GM23338 (cell line): ENCODE results near the gene CFHR3. TPM values are rescaled to one million over a fixed set of nuclear protein-coding genes. Genes with fewer than 3 reads are reported as not detected.
"Not testable (repeated sequence)": the region's sequence is repeated elsewhere in the genome, so short reads cannot be mapped to it uniquely, and the experiment has no call there.

ENCODE experiments used
- ATAC-seq: fragments of 200-7000 bp; cut with Tn5 transposase; 3 replicates; pipeline ENCODE4 v1.9.1; 2020
- DNase-seq: peaks from one replicate; pipeline ENCODE4 v3.0.0-alpha.2; 2015; ENCODE audit warnings: low spot score
- H2AFZ ChIP-seq: fragments of 200-600 bp; sonication (generic); 2 replicates; pipeline ENCODE4 v1.8.0; 2016; ENCODE audit warnings: antibody characterized with exemption, mild to moderate bottlenecking, moderate library complexity
- H3F3A ChIP-seq: fragments of 200-600 bp; sonication (generic); replicated peaks from 2 replicates; pipeline ENCODE4 v1.8.0; 2017; ENCODE audit warnings: antibody characterized with exemption, mixed run types, low read depth
- H3K27ac ChIP-seq: fragments of 200-600 bp; sonication (generic); 2 replicates; pipeline ENCODE4 v1.6.1; 2016; ENCODE audit warnings: low read depth
- H3K27me3 ChIP-seq: fragments of 200-600 bp; sonication (generic); 2 replicates; pipeline ENCODE4 v1.8.0; 2016; ENCODE audit warnings: mild to moderate bottlenecking, mixed run types, moderate library complexity; ENCODE audit not compliant: insufficient read depth
- H3K36me3 ChIP-seq: fragments of 200-600 bp; sonication (generic); 2 replicates; pipeline ENCODE4 v1.8.0; 2016; ENCODE audit warnings: mild to moderate bottlenecking; ENCODE audit not compliant: insufficient read depth
- H3K4me1 ChIP-seq: fragments of 200-600 bp; sonication (generic); 2 replicates; pipeline ENCODE4 v1.8.0; 2016; ENCODE audit warnings: mild to moderate bottlenecking, moderate library complexity; ENCODE audit not compliant: insufficient read depth
- H3K4me2 ChIP-seq: fragments of 200-600 bp; sonication (generic); 2 replicates; pipeline ENCODE4 v1.7.1; 2017; ENCODE audit warnings: mixed run types
- H3K4me3 ChIP-seq: fragments of 200-600 bp; sonication (generic); 2 replicates; pipeline ENCODE4 v1.6.1; 2016; ENCODE audit warnings: mixed run types
- H3K79me2 ChIP-seq: fragments of 200-600 bp; sonication (generic); replicated peaks from 2 replicates; pipeline ENCODE4 v1.8.0; 2017; ENCODE audit warnings: mild to moderate bottlenecking; ENCODE audit not compliant: insufficient read depth
- H3K9me2 ChIP-seq: fragments of 200-600 bp; sonication (generic); 2 replicates; pipeline ENCODE4 v1.8.0; 2017; ENCODE audit not compliant: insufficient read depth
- H4K20me1 ChIP-seq: fragments of 200-600 bp; sonication (generic); replicated peaks from 2 replicates; pipeline ENCODE4 v1.8.0; 2017; ENCODE audit warnings: mild to moderate bottlenecking; ENCODE audit not compliant: insufficient read depth
- H3K27ac Mint-ChIP-seq: 2 replicates; pipeline ENCODE4 v1.8.0; 2020; ENCODE audit warnings: inconsistent platforms, mild to moderate bottlenecking, moderate library complexity, mixed read lengths
- H3K27me3 Mint-ChIP-seq: 3 replicates; pipeline ENCODE4 v1.8.0; 2022; ENCODE audit warnings: low read depth, mild to moderate bottlenecking, moderate library complexity, mixed read lengths, inconsistent platforms; ENCODE audit not compliant: insufficient read depth, poor library complexity
- H3K36me3 Mint-ChIP-seq: 3 replicates; pipeline ENCODE4 v1.8.0; 2021; ENCODE audit warnings: low read depth, mild to moderate bottlenecking, inconsistent platforms, moderate library complexity, mixed read lengths
- H3K4me1 Mint-ChIP-seq: 3 replicates; pipeline ENCODE4 v1.8.0; 2020; ENCODE audit warnings: mild to moderate bottlenecking, inconsistent platforms, mixed read lengths
- H3K4me3 Mint-ChIP-seq: 3 replicates; pipeline ENCODE4 v1.8.0; 2021; ENCODE audit warnings: moderate library complexity, mild to moderate bottlenecking, inconsistent platforms, mixed read lengths
- H3K9me3 Mint-ChIP-seq: 3 replicates; pipeline ENCODE4 v1.8.0; 2020; ENCODE audit warnings: moderate library complexity, mild to moderate bottlenecking, inconsistent platforms, mixed read lengths
- polyA plus RNA-seq: library from polyadenylated mRNA; unstranded; fragments of >200 nt; fragmentation: Nextera tagmentation; extraction: Ambion mirVana; gene quantifications from 2 replicates; pipeline ENCODE4 v1.2.1, GENCODE V29; 2016
- total RNA-seq: library from RNA; depleted of rRNA; stranded (reverse); fragments of >200 nt; shearing (Covaris generic); gene quantifications from 2 replicates; pipeline ENCODE4 v1.2.3, GENCODE V29; 2014; rRNA removed
- TF ChIP-seq, protein P1 (sequence below), 2 experiments: fragments of 200-600 bp in 1 of 2; sonication (generic) in 1 of 2; conservative IDR thresholded peaks; 2 replicates each; pipeline versions ENCODE4 v1.5.1 to v1.6.1; 2016 to 2017; ENCODE audit warnings: antibody characterized with exemption in 2 of 2, low read depth in 2 of 2, mild to moderate bottlenecking in 2 of 2, moderate library complexity in 1 of 2

The CFHR3 gene
- total and polyA plus RNA-seq, 2 experiments from 2014 or later: 0.17 to 2.2 TPM

GRCh38 chr1:196817442-196817841 lies 42.8 kb downstream of the CFHR3 start:
- H3K27ac Mint-ChIP-seq, H3K27me3 ChIP-seq, H4K20me1 ChIP-seq, H3K79me2 ChIP-seq, H3K36me3 ChIP-seq, H3K27ac ChIP-seq, H3K4me1 ChIP-seq, H3K4me2 ChIP-seq, H3K4me3 ChIP-seq, H3K9me2 ChIP-seq, H3K4me3 Mint-ChIP-seq, H3F3A ChIP-seq, H3K27me3 Mint-ChIP-seq, H3K4me1 Mint-ChIP-seq, H3K36me3 Mint-ChIP-seq, H3K9me3 Mint-ChIP-seq: not testable (repeated sequence)
- ATAC-seq (peak; percentile 42; the same call in 2 of the 3 replicates), DNase-seq (peak; percentile 40)
- H2AFZ ChIP-seq: peak overlapping the region; percentile 78

- ATAC-seq, H3K4me1 Mint-ChIP-seq, DNase-seq, H3K27ac Mint-ChIP-seq, H3K36me3 ChIP-seq, H3K27ac ChIP-seq, H3K27me3 ChIP-seq, H3K4me3 ChIP-seq, H3K79me2 ChIP-seq, H3K9me2 ChIP-seq, H3K4me1 ChIP-seq, H3K36me3 Mint-ChIP-seq, H4K20me1 ChIP-seq, H3F3A ChIP-seq, H3K4me3 Mint-ChIP-seq, H3K27me3 Mint-ChIP-seq, H3K4me2 ChIP-seq, H2AFZ ChIP-seq, H3K9me3 Mint-ChIP-seq: not testable (repeated sequence)
These were observed 44.9 kb downstream of the CFHR3 start, which contains the start of gene CFHR1 for GRCh38 chr1:196819531-196819930. TSS of gene CFHR1 (plus strand) at chr1:196819731. CDS start at chr1:196819845, 114 bp downstream.

DNA sequence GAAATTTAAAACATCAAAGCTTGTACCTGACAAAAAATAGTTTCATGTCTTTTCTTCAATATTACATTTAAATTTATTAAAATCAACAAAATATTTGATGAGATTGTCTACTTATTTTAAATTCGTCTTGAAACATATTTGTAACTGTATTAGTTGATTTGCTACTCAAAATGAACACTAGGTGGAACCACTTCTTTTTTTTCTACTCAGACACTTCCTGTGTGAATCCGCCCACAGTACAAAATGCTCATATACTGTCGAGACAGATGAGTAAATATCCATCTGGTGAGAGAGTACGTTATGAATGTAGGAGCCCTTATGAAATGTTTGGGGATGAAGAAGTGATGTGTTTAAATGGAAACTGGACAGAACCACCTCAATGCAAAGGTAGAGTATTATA lies 53.2 kb downstream of the CFHR3 start:
- H3K79me2 ChIP-seq, H4K20me1 ChIP-seq, H3K4me3 ChIP-seq, H3K36me3 Mint-ChIP-seq, H3K27me3 Mint-ChIP-seq, H3K4me3 Mint-ChIP-seq, H3K4me2 ChIP-seq, H3K9me3 Mint-ChIP-seq, H2AFZ ChIP-seq, H3K27me3 ChIP-seq, H3K4me1 Mint-ChIP-seq, H3K36me3 ChIP-seq, H3K27ac Mint-ChIP-seq, H3F3A ChIP-seq, H3K9me2 ChIP-seq, H3K27ac ChIP-seq, H3K4me1 ChIP-seq: not testable (repeated sequence)
- peak; percentile 55 for DNase-seq
- TF ChIP-seq, protein P1, sequence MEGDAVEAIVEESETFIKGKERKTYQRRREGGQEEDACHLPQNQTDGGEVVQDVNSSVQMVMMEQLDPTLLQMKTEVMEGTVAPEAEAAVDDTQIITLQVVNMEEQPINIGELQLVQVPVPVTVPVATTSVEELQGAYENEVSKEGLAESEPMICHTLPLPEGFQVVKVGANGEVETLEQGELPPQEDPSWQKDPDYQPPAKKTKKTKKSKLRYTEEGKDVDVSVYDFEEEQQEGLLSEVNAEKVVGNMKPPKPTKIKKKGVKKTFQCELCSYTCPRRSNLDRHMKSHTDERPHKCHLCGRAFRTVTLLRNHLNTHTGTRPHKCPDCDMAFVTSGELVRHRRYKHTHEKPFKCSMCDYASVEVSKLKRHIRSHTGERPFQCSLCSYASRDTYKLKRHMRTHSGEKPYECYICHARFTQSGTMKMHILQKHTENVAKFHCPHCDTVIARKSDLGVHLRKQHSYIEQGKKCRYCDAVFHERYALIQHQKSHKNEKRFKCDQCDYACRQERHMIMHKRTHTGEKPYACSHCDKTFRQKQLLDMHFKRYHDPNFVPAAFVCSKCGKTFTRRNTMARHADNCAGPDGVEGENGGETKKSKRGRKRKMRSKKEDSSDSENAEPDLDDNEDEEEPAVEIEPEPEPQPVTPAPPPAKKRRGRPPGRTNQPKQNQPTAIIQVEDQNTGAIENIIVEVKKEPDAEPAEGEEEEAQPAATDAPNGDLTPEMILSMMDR (conservative IDR thresholded peaks at IDR 0.05; ENCODE audit: low read depth in 2 of 2): peak; percentile 54 to 66
- ATAC-seq: peak; percentile 54

Other genes with a start within 250 kb of the CFHR3 start
- gene KCNT2, start 166.4 kb upstream of the CFHR3 start, total RNA-seq: 10.1 and 13.4 TPM in 2 replicates
- gene KCNT2, start 166.4 kb upstream of the CFHR3 start, polyA plus RNA-seq: 3.5 and 5.4 TPM in 2 replicates
- not detected in 2 replicates for gene CFH, start 122.8 kb upstream of the CFHR3 start, total RNA-seq
- not detected in 2 replicates for gene CFH, start 122.8 kb upstream of the CFHR3 start, polyA plus RNA-seq
- gene CFHR1, start 44.9 kb downstream of the CFHR3 start, total RNA-seq: not detected in 2 replicates
- gene CFHR1, start 44.9 kb downstream of the CFHR3 start, polyA plus RNA-seq: not detected in 2 replicates
- not detected in 2 replicates for gene CFHR4, start 113.2 kb downstream of the CFHR3 start, total RNA-seq
- not detected in 2 replicates for gene CFHR4, start 113.2 kb downstream of the CFHR3 start, polyA plus RNA-seq
- gene CFHR2, start 168.9 kb downstream of the CFHR3 start, total RNA-seq: not detected in 2 replicates
- gene CFHR2, start 168.9 kb downstream of the CFHR3 start, polyA plus RNA-seq: not detected in 2 replicates
- gene CFHR5, start 202.7 kb downstream of the CFHR3 start, total RNA-seq: not detected in 2 replicates
- gene CFHR5, start 202.7 kb downstream of the CFHR3 start, polyA plus RNA-seq: not detected in 2 replicates